H1 (cell line): ENCODE data around the gene EPM2A. TPM values are rescaled to one million over a fixed set of nuclear protein-coding genes. Genes with fewer than 3 reads are reported as not detected.

ENCODE experiments used
- CTCF ChIA-PET: fragments of 300-600 bp; sonication (Branson Sonifier 250); formaldehyde crosslinking; loops from one replicate; lab custom pipeline; 2021; ENCODE audit not compliant: partially characterized antibody; lab: Charles Lee
- POLR2A ChIA-PET: fragments of 300-600 bp; sonication (Branson Sonifier 250); formaldehyde crosslinking; loops from one replicate; lab custom pipeline; 2021; ENCODE audit warnings: inconsistent platforms; ENCODE audit not compliant: partially characterized antibody; lab: Charles Lee
- DNase-seq, 2 experiments: peaks; one replicate each; pipeline versions ENCODE4 v3.0.0 to v3.0.0-alpha.2; 2010 to 2022; ENCODE audit warnings: low spot score in 2 of 2, low read depth in 1 of 2, mixed read lengths in 1 of 2
- FAIRE-seq: peaks from 2 replicates; lab custom pipeline; 2011; peaks lifted over from hg19 to GRCh38; lab: Jason Lieb, UNC
- H2AFZ ChIP-seq: 2 replicates; pipeline ENCODE4 v1.8.1; 2012; ENCODE audit warnings: low read length, inconsistent platforms
- H2AK5ac ChIP-seq: 2 replicates; pipeline ENCODE4 v1.6.1; 2013; ENCODE audit warnings: low read depth, low read length
- H2BK120ac ChIP-seq: replicated peaks from 2 replicates; pipeline ENCODE3; 2013; ENCODE audit warnings: low read depth, low read length, inconsistent platforms
- H2BK12ac ChIP-seq: 2 replicates; pipeline ENCODE4 v1.6.1; 2013; ENCODE audit warnings: low read depth, low read length
- H2BK15ac ChIP-seq: 2 replicates; pipeline ENCODE4 v1.6.1; 2013; ENCODE audit warnings: low read length
- H2BK20ac ChIP-seq: 2 replicates; pipeline ENCODE4 v1.6.1; 2013; ENCODE audit warnings: low read length
- H2BK5ac ChIP-seq: 2 replicates; pipeline ENCODE4 v1.6.1; 2013; ENCODE audit warnings: low read depth, low read length
- H3K14ac ChIP-seq: 2 replicates; pipeline ENCODE4 v1.6.1; 2013; ENCODE audit warnings: inconsistent platforms; ENCODE audit not compliant: insufficient read length
- H3K18ac ChIP-seq: 2 replicates; pipeline ENCODE4 v1.6.1; 2013; ENCODE audit warnings: low read length; ENCODE audit errors: extremely low read depth
- H3K23ac ChIP-seq: 2 replicates; pipeline ENCODE4 v1.6.1; 2013; ENCODE audit warnings: inconsistent platforms; ENCODE audit not compliant: insufficient read length
- H3K23me2 ChIP-seq: 2 replicates; pipeline ENCODE4 v1.6.1; 2013; ENCODE audit warnings: low read depth, low read length
- H3K27ac ChIP-seq: 2 replicates; pipeline ENCODE4 v1.6.1; 2011; ENCODE audit warnings: low read depth, low read length, inconsistent platforms
- H3K27me3 ChIP-seq, 4 experiments: replicated peaks in 1 of 4; 1 replicate in 1 of 4; 2 replicates in 3 of 4; pipeline versions ENCODE4 v1.6.1 to v1.8.1; 2011 to 2013; ENCODE audit warnings: low read length in 3 of 4, mild to moderate bottlenecking in 3 of 4, inconsistent platforms in 2 of 4, mixed read lengths in 2 of 4, moderate library complexity in 1 of 4; ENCODE audit not compliant: control insufficient read depth in 3 of 4, insufficient read depth in 3 of 4; ENCODE audit errors: extremely low read depth in 1 of 4
- H3K36me3 ChIP-seq, 4 experiments: 2 replicates each; pipeline versions ENCODE4 v1.6.1 to v1.8.1; 2011 to 2013; ENCODE audit warnings: mild to moderate bottlenecking in 4 of 4, low read length in 3 of 4, moderate library complexity in 2 of 4, control low read depth in 1 of 4, inconsistent platforms in 1 of 4; ENCODE audit not compliant: insufficient read depth in 4 of 4, control insufficient read depth in 2 of 4
- H3K4ac ChIP-seq: replicated peaks from 2 replicates; pipeline ENCODE3; 2013; ENCODE audit warnings: low read length, low read depth, mixed read lengths, inconsistent platforms; ENCODE audit not compliant: insufficient read length
- H3K4me1 ChIP-seq, 4 experiments: replicated peaks in 1 of 4; 1 replicate in 1 of 4; 2 replicates in 3 of 4; pipeline versions ENCODE4 v1.6.1 to v1.8.1; 2011 to 2013; ENCODE audit warnings: low read length in 3 of 4, inconsistent platforms in 2 of 4, mixed read lengths in 1 of 4; ENCODE audit not compliant: insufficient read depth in 4 of 4, control insufficient read depth in 3 of 4
- H3K4me2 ChIP-seq, 2 experiments: 2 replicates each; pipeline versions ENCODE4 v1.6.1 to v1.8.1; 2011 to 2013; ENCODE audit warnings: low read depth in 2 of 2, low read length in 2 of 2, control low read depth in 1 of 2, inconsistent platforms in 1 of 2, mild to moderate bottlenecking in 1 of 2; ENCODE audit not compliant: insufficient read depth in 1 of 2
- H3K4me3 ChIP-seq, 4 experiments: fragments of 200-600, 300-600 bp in 1 of 4; sonication (generic), shearing (Covaris generic), sonication (Bioruptor Twin) in 1 of 4; 2 replicates each; pipeline versions ENCODE4 v1.5.1 to v1.8.1; 2011 to 2016; ENCODE audit warnings: low read length in 4 of 4, low read depth in 3 of 4, control low read depth in 2 of 4, inconsistent platforms in 2 of 4, mild to moderate bottlenecking in 2 of 4, mixed read lengths in 1 of 4, moderate library complexity in 1 of 4; ENCODE audit not compliant: insufficient read depth in 2 of 4; ENCODE audit errors: extremely low read depth in 1 of 4
- H3K56ac ChIP-seq: replicated peaks from 2 replicates; pipeline ENCODE3; 2013; ENCODE audit warnings: low read depth, mild to moderate bottlenecking, mixed read lengths, low read length, inconsistent platforms; ENCODE audit not compliant: insufficient read length
- H3K79me1 ChIP-seq: 2 replicates; pipeline ENCODE4 v1.6.1; 2013; ENCODE audit warnings: low read depth, low read length, control low read depth
- H3K79me2 ChIP-seq, 2 experiments: 2 replicates each; pipeline versions ENCODE4 v1.6.1 to v1.8.1; 2012 to 2013; ENCODE audit warnings: low read length in 2 of 2, mild to moderate bottlenecking in 2 of 2, inconsistent platforms in 1 of 2; ENCODE audit not compliant: insufficient read depth in 2 of 2, control insufficient read depth in 1 of 2
- H3K9ac ChIP-seq, 4 experiments: replicated peaks in 1 of 4; 1 replicate in 1 of 4; 2 replicates in 3 of 4; pipeline versions ENCODE4 v1.6.1 to v1.8.1; 2011 to 2013; ENCODE audit warnings: low read depth in 3 of 4, low read length in 3 of 4, control low read depth in 2 of 4, mild to moderate bottlenecking in 2 of 4, moderate library complexity in 2 of 4, inconsistent platforms in 1 of 4; ENCODE audit errors: extremely low read depth in 1 of 4
- H3K9me3 ChIP-seq, 2 experiments: 2 replicates each; pipeline versions ENCODE4 v1.6.1 to v1.8.1; 2012 to 2013; ENCODE audit warnings: mild to moderate bottlenecking in 2 of 2, moderate library complexity in 2 of 2, control low read depth in 1 of 2, inconsistent platforms in 1 of 2, low read depth in 1 of 2, low read length in 1 of 2, mixed read lengths in 1 of 2; ENCODE audit not compliant: insufficient read depth in 2 of 2
- H4K20me1 ChIP-seq, 2 experiments: replicated peaks in 1 of 2; 2 replicates each; pipeline versions ENCODE3 to v1.8.1; 2011 to 2013; ENCODE audit warnings: inconsistent platforms in 2 of 2, low read length in 2 of 2, mild to moderate bottlenecking in 1 of 2; ENCODE audit not compliant: insufficient read depth in 2 of 2, control insufficient read depth in 1 of 2
- H4K5ac ChIP-seq: 2 replicates; pipeline ENCODE4 v1.6.1; 2013; ENCODE audit warnings: low read length, low read depth, mixed read lengths, inconsistent platforms; ENCODE audit not compliant: insufficient read length
- H4K8ac ChIP-seq: 2 replicates; pipeline ENCODE4 v1.8.0; 2013; ENCODE audit warnings: mild to moderate bottlenecking, moderate library complexity, low read length, inconsistent platforms; ENCODE audit not compliant: insufficient read depth; ENCODE audit errors: extremely low read depth
- H4K91ac ChIP-seq: replicated peaks from 2 replicates; pipeline ENCODE3; 2013; ENCODE audit warnings: low read length, mixed read lengths, inconsistent platforms; ENCODE audit not compliant: insufficient read length
- ASH2L ChIP-seq: fragments of 200-600, 300-600 bp; sonication (generic); IDR thresholded peaks from one replicate; pipeline ENCODE4 v1.7.1; 2017; ENCODE audit warnings: low read length
- BCL11A ChIP-seq, 2 experiments: IDR thresholded peaks; one replicate each; pipeline ENCODE4 v1.6.1; 2011; ENCODE audit warnings: low read depth in 2 of 2, low read length in 2 of 2, mild to moderate bottlenecking in 2 of 2
- CBX8 ChIP-seq: fragments of 300-800, 300-1000 bp; sonication (generic); IDR thresholded peaks from 2 replicates; pipeline ENCODE4 v1.7.1; 2016; ENCODE audit warnings: low read depth, low read length, borderline replicate concordance
- CHD2 ChIP-seq: IDR thresholded peaks from 2 replicates; pipeline ENCODE4 v1.6.1; 2012; ENCODE audit warnings: low read length, improper control_type of control experiment
- EZH2 ChIP-seq: fragments of 200-600 bp; sonication (generic); IDR thresholded peaks from 2 replicates; pipeline ENCODE4 v1.7.1; 2012; ENCODE audit warnings: low read depth, mild to moderate bottlenecking, moderate library complexity, low read length, inconsistent platforms; ENCODE audit not compliant: severe bottlenecking
- FOSL1 ChIP-seq: IDR thresholded peaks from 2 replicates; pipeline ENCODE4 v1.6.1; 2011; ENCODE audit warnings: mild to moderate bottlenecking, low read depth, low read length, moderate library complexity; ENCODE audit not compliant: insufficient read depth
- HDAC2 ChIP-seq, 2 experiments: fragments of 300-600 bp in 1 of 2; sonication (generic) in 1 of 2; IDR thresholded peaks; 2 replicates each; pipeline ENCODE4 v1.6.1; 2011 to 2012; ENCODE audit warnings: low read depth in 2 of 2, low read length in 2 of 2, mild to moderate bottlenecking in 2 of 2, moderate library complexity in 2 of 2, borderline replicate concordance in 1 of 2, inconsistent platforms in 1 of 2
- NRF1 ChIP-seq: IDR thresholded peaks from 2 replicates; pipeline ENCODE4 v1.6.1; 2011; ENCODE audit warnings: mild to moderate bottlenecking, low read depth, low read length, improper control_type of control experiment
- RXRA ChIP-seq: IDR thresholded peaks from 2 replicates; pipeline ENCODE4 v1.6.1; 2011; ENCODE audit warnings: low read depth, mild to moderate bottlenecking, low read length, moderate library complexity; ENCODE audit not compliant: insufficient read depth
- SAP30 ChIP-seq: fragments of 300-600 bp; sonication (generic); IDR thresholded peaks from 2 replicates; pipeline ENCODE4 v1.7.1; 2012; ENCODE audit warnings: low read length, moderate library complexity, mild to moderate bottlenecking, inconsistent platforms; ENCODE audit not compliant: insufficient read depth, insufficient replicate concordance
- SIRT6 ChIP-seq: IDR thresholded peaks from one replicate; pipeline ENCODE4 v1.7.1; 2012; ENCODE audit warnings: low read length, inconsistent platforms
- SP4 ChIP-seq: IDR thresholded peaks from 2 replicates; pipeline ENCODE4 v1.6.1; 2012; ENCODE audit warnings: low read length, inconsistent platforms
- USF2 ChIP-seq: IDR thresholded peaks from 2 replicates; pipeline ENCODE4 v1.6.1; 2011; ENCODE audit warnings: low read length, improper control_type of control experiment
- WGBS, 2 experiments: shearing (Covaris generic) in 1 of 2; methylation state at CpG; one replicate each; pipeline versions ENCODE4 v1.1.6 to v1.1.7; 2013 to 2015; ENCODE audit warnings: low lambda C conversion rate in 2 of 2, mixed read lengths in 2 of 2, inconsistent platforms in 1 of 2, low coverage in 1 of 2, missing lambda C conversion rate in 1 of 2; ENCODE audit not compliant: insufficient replicate concordance in 2 of 2, insufficient coverage in 1 of 2, insufficient read length in 1 of 2; ENCODE audit errors: extremely low coverage in 1 of 2, missing lambda C conversion rate in 1 of 2; 5-methylcytosine and 5-hydroxymethylcytosine counted together
- polyA plus RNA-seq, 7 experiments: library from polyadenylated mRNA; depleted of rRNA in 3 of 7; stranded (reverse) in 5 of 7; unstranded in 2 of 7; fragments of >200 nt in 5 of 7; fragments of 200-250 nt in 2 of 7; gene quantifications; 1 replicate in 5 of 7; 2 replicates in 1 of 7; 4 replicates in 1 of 7; pipeline versions ENCODE4 v1.2.1 to v1.2.3, GENCODE V29; 2011 to 2013; ENCODE audit warnings: missing spikeins in 2 of 7, mixed read lengths in 2 of 7
- total RNA-seq: library from RNA; stranded (reverse); fragmentation: NEBNext Ultra II Directional; extraction: Animal tissue kit (Norgen Biotek cat#: 25700); gene quantifications from 2 replicates; pipeline ENCODE4 v1.2.1, GENCODE V29; 2021

EPM2A gene
- total and polyA plus RNA-seq, 2 of the 8 experiments (the other 6 are each of a cell fraction or from before 2014, with no cell fraction given): 2.3 to 6.2 TPM

- H3K4me1 ChIP-seq: no peaks in the 10 kb centered on the region
- no peak overlapping the region for H2AFZ ChIP-seq
- WGBS, 2 experiments: 71% methylated on average over 1 of the region's 1 CpG; no CpG with 5 or more reads in 1 of the 2 experiments
- H3K9ac ChIP-seq: no peak overlapping the region
- H2BK15ac ChIP-seq: no peak overlapping the region
- H3K23ac ChIP-seq: no peak overlapping the region
- no peak overlapping the region for H3K4me3 ChIP-seq
- no peaks in the 10 kb centered on the region for H3K27me3 ChIP-seq
- no peak overlapping the region for H4K5ac ChIP-seq
- DNase-seq (no peak), FAIRE-seq (no peak)
- H3K4me2 ChIP-seq: no peak overlapping the region
- H4K8ac ChIP-seq: no peak overlapping the region
- no peak overlapping the region for H2BK120ac ChIP-seq
- H2BK5ac ChIP-seq: no peak overlapping the region
- no peaks in the 10 kb centered on the region for H3K79me2 ChIP-seq
- no peak overlapping the region for H3K18ac ChIP-seq
- CTCF ChIA-PET: interaction anchor here (1.6 to 2.6 kb wide), 2 partner anchors 10 to 12 kb away, joined by 4 to 13 read pairs; no protein-coding TSS in a partner anchor
- H3K36me3 ChIP-seq: no peaks in the 10 kb centered on the region
- H3K23me2 ChIP-seq: no peaks in the 10 kb centered on the region
- H4K91ac ChIP-seq: no peak overlapping the region
- H3K4ac ChIP-seq: no peak overlapping the region
- H3K27ac ChIP-seq: no peak overlapping the region
- H4K20me1 ChIP-seq: no peaks in the 10 kb centered on the region
- no peak overlapping the region for H3K56ac ChIP-seq
- H2AK5ac ChIP-seq: no peak overlapping the region
- H3K9me3 ChIP-seq: no peaks in the 10 kb centered on the region
- POLR2A ChIA-PET: no interaction called here
- no peak overlapping the region for H2BK12ac ChIP-seq
- no peak overlapping the region for H2BK20ac ChIP-seq
- no peaks in the 10 kb centered on the region for H3K79me1 ChIP-seq
- no peak overlapping the region for H3K14ac ChIP-seq
- TF ChIP-seq HDAC2 (IDR thresholded peaks at IDR 0.05; ENCODE audit: borderline replicate concordance in 1 of 2, low read depth in 2 of 2, low read length in 2 of 2): no peak
- TF ChIP-seq BCL11A (IDR thresholded peaks at IDR 0.05; ENCODE audit: low read depth in 2 of 2, low read length in 2 of 2): no peak
- no peak for TF ChIP-seq ASH2L
- no peak for TF ChIP-seq SIRT6
- TF ChIP-seq CHD2: no peak
- TF ChIP-seq SAP30: no peak
- no peak for TF ChIP-seq SP4
- no peak for TF ChIP-seq FOSL1
- no peak for TF ChIP-seq NRF1
- no peak for TF ChIP-seq RXRA
- no peak for TF ChIP-seq USF2
- TF ChIP-seq CBX8: no peak
- no peak for TF ChIP-seq EZH2
These were observed 112.1 kb downstream of the EPM2A start for GRCh38 chr6:145623231-145623630.
